GM03348 (cell line): ENCODE measurements around the gene FOXP3.

ENCODE experiments used
- DNase-seq: peaks from one replicate; pipeline ENCODE4 v3.0.0; 2012; ENCODE audit warnings: low spot score

FOXP3 gene

GRCh38 chrX:49276207-49276606 is 11.7 kb upstream of the FOXP3 start:
- DNase-seq = no peak

DNA sequence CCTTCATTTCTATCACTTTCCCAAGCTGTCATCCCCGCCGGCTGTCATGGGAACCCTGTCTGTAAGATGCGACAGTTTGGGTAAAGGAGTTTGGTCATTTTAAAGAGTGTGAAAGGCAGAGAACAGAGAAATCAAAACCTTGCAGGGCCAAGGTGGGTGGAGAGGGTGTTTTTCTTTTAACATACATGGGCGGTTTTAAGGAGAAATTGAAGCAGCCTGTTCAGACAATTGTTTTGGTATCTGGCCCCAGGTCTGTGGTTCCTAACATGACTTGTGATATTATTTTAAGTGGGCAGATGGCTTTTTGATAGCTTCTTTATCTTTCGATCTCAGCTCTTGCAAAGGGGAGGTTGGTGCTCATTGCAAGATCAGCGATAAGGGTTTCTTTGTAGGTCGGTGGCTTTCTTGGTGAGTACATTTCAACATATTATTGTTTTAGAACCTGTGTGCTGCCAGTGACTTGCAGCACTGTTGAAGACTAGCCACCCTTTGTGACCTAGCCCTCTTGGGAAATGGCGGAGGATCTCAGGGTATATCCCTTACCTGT is 8.7 kb upstream of the FOXP3 start:
- DNase-seq = no peak

GRCh38 chrX:49272421-49272820 is 7.9 kb upstream of the FOXP3 start:
- no peak for DNase-seq

- DNase-seq = no peak
These were observed 6.8 kb upstream of the FOXP3 start for GRCh38 chrX:49271341-49271740.

GRCh38 chrX:49270249-49270921 is 5.9 kb upstream of the FOXP3 start:
- DNase-seq = no peak

- DNase-seq = no peak
These were observed 5.3 kb upstream of the FOXP3 start, which contains the start of gene PPP1R3F for GRCh38 chrX:49269767-49270248. TSS of gene PPP1R3F (plus strand) at chrX:49269793. CDS start at chrX:49269870, 77 bp downstream.

DNA sequence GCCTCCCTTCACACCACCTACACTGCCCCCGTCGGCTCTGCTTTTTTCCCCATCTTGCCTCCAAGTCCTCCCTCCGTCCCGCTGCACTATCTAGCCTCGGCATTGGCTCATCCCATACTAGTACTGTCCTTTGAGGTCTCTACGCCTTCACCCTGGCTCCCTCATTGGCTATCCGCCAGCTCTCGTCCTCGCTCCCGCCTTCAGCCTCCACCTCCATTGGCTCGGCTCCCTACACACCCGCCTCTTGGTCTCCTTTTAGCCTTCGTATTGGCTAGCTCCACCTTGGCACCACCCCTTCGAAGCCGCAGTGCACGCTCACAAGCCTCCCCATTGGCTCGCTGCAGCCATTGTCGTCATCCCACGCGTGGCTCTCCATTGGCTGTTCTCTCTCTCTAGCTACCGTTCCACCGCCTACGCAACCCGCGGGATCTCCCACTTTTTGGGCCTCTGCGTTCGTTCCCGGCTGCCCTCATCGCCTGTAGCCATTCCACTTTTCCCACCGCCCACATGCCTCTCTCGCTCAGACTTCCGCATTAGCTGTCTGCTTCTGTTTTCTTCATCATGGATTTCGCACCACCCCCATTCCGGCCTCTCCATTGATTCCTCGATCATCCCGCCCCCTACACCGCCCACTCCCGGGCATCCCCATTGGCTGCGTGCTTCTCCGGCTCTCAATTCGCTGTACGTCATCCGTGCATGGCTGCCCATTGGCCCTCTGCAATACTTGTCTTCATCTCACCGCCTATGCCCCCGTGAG is 4.7 kb upstream of the FOXP3 start:
- peak; percentile 95 for DNase-seq

- DNase-seq = no peak
These were observed 4.1 kb upstream of the FOXP3 start for GRCh38 chrX:49268702-49269009.

DNA sequence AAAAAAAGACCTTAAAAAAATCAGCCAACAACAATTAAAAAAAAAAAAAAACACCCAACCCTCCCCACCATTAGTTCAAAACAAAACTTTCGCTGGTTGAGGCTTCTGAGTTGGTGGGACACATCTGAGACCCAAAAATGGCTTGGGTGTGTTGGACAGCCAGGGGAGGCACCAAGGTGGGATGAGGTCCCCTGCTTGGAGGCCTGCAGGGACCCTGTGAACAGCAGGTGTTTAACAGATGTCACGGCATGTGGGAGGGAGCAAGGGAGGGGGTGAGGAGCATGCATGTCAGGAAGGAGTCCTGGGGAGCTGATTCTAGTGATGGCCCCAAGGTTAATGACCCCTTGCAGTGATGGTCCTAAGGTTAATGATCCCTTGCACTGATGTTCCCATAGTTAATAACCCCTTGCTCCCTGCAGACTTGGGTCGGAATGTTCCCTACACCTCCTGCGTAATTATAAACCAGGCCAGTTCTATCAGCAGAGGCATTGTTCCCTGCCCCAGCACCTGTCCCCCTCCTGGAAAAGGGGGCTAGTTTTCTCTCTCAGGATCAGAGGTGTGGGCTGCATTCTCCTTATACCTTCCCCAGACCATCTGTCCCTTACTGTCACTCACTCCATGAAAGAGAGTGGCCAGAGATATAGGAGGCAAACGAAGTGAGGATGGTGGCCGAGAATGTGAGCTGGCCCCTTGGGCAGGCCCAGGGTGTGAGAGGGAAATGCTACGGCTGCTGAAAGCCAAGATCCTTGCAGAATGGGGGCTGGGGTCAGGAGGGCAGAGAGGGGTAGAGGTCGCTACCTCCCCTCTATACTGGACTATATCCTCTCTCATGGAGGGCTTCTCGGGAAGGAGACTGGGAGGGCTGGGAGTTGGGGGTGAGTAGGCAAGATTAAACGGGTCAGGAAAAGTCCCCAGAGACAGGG is 2.3 kb upstream of the FOXP3 start:
- DNase-seq = no peak

- DNase-seq = no peak
These were observed 879 bp downstream of the FOXP3 start for GRCh38 chrX:49263631-49264030.

GRCh38 chrX:49262603-49263002 is 1.9 kb downstream of the FOXP3 start:
- no peak for DNase-seq

GRCh38 chrX:49260221-49260985 is 4.1 kb downstream of the FOXP3 start:
- no peak for DNase-seq

GRCh38 chrX:49258749-49259124 is 5.8 kb downstream of the FOXP3 start:
- no peak for DNase-seq

- DNase-seq = no peak
These were observed 6.4 kb downstream of the FOXP3 start for GRCh38 chrX:49257846-49258748.

DNA sequence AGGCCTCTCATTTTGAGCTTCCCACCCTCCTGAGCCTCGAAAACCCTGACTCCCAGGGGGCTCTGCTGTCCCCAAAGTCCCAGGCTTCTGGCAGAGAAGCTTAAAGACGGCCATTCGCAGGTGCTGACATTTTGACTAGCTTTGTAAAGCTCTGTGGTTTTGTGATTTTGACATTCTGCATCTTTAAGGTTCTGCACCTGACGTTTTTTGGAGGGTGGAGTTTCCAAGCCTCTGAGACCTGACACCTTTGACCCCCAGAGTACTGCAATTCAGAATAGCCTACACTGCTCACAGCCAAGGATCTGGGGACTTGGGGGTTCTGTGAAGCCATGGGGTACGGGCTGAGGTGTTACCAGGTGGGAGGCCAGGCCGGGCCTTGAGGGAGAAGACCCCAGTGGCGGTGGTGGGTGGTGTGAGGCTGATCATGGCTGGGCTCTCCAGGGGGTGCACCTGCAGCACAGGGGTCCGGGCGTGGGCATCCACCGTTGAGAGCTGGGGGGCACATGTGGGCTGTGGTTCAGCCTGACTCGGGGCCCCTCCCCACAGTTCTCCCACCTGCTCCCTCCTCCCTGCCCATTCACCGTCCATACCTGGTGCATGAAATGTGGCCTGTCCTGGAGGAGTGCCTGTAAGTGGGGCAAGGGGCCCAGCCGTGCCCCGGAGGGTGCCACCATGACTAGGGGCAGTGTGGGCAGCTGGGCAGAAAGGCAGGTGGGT is 7.3 kb downstream of the FOXP3 start:
- no peak for DNase-seq

- DNase-seq = no peak
These were observed 8.1 kb downstream of the FOXP3 start for GRCh38 chrX:49256268-49256995.

DNA sequence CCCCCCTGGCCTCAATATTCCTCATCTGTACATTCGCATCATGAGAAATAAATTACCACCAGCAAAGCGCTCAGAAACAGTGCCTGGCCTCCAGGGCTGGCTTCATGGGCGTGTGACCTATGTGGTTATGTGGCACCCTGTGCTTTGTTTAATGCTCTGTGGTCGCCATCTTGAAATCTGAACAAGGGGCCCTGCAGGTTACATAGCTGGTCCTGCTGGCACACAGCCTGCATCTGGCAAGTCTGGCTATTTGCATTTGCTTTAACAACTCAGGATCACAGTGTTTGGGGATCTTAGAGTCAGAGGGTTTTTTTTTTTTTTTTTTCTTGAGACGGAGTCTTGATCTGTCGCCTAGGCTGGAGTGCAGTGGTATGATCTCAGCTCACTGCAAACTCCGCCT is 9.9 kb downstream of the FOXP3 start:
- no peak for DNase-seq

- DNase-seq = no peak
These were observed 13.2 kb downstream of the FOXP3 start for GRCh38 chrX:49251325-49251724.

- no peak for DNase-seq
These were observed 13.9 kb downstream of the FOXP3 start for GRCh38 chrX:49250578-49250977.
